ENCODE data around the gene OR2A12.

The OR2A12 gene

GRCh38 chr7:144134116-144134515 is 48.0 kb downstream of the OR2A12 start:
- DNase-seq (ENCODE audit: low spot score), result no peak
- no peak for TF ChIP-seq CTCF (IDR thresholded peaks at IDR 0.05; ENCODE audit: extremely low read depth, missing control alignments)

GRCh38 chr7:144137501-144137900 is 51.4 kb downstream of the OR2A12 start:
- TF ChIP-seq CTCF (IDR thresholded peaks at IDR 0.05; ENCODE audit: extremely low read depth, missing control alignments), result no peak

GRCh38 chr7:144142187-144142586 is 56.1 kb downstream of the OR2A12 start:
- no peak for TF ChIP-seq CTCF (IDR thresholded peaks at IDR 0.05; ENCODE audit: extremely low read depth, missing control alignments)
- DNase-seq (ENCODE audit: low spot score), result no peak

More at GRCh38 chr7:144137501-144137900, 51.4 kb downstream of the OR2A12 start:
- DNase-seq (ENCODE audit: low spot score), result no peak

- no peak for DNase-seq (ENCODE audit: low spot score)
- no peak for TF ChIP-seq CTCF (IDR thresholded peaks at IDR 0.05; ENCODE audit: extremely low read depth, missing control alignments)
Observed at GRCh38 chr7:144144426-144144825, 58.3 kb downstream of the OR2A12 start.

- TF ChIP-seq CTCF (IDR thresholded peaks at IDR 0.05; ENCODE audit: extremely low read depth, missing control alignments), result no peak
Observed at GRCh38 chr7:144148224-144148827, 62.2 kb downstream of the OR2A12 start.

More at GRCh38 chr7:144148224-144148827, 62.2 kb downstream of the OR2A12 start:
- no peak for DNase-seq (ENCODE audit: low spot score)

All from GM20000 (cell line).